Activated gamma-delta T cell (primary cell): ENCODE measurements around the gene RICTOR.

Experiments
- DNase-seq: peaks from one replicate; lab custom pipeline; 2025; lab: John Stamatoyannopoulos, UW

Gene RICTOR

GRCh38 chr5:38889424-38889823 lies 184.8 kb downstream of the RICTOR start:
- no peak for DNase-seq

- no peak for DNase-seq
Measured at GRCh38 chr5:38888041-38888440, 186.2 kb downstream of the RICTOR start.
